WERI-Rb-1 (cell line): ENCODE measurements around the gene SH3D19.

Experiments
- DNase-seq: peaks from one replicate; pipeline ENCODE4 v3.0.0-alpha.2; 2020
- H3K27ac ChIP-seq: fragments of 250-450 bp; sonication (Bioruptor Pico); 2 replicates; pipeline ENCODE4 v1.5.1; 2020; ENCODE audit warnings: mild to moderate bottlenecking, moderate library complexity
- H3K27me3 ChIP-seq: fragments of 250-450 bp; sonication (Bioruptor Pico); 2 replicates; pipeline ENCODE4 v1.5.1; 2021; ENCODE audit warnings: mild to moderate bottlenecking, low read depth, moderate library complexity; ENCODE audit not compliant: insufficient read depth, severe bottlenecking
- H3K36me3 ChIP-seq: fragments of 250-450 bp; sonication (Bioruptor Pico); 2 replicates; pipeline ENCODE4 v1.5.1; 2020; ENCODE audit warnings: mild to moderate bottlenecking, moderate library complexity
- H3K4me3 ChIP-seq: 2 replicates; pipeline ENCODE4 v1.5.1; 2011; ENCODE audit warnings: low read depth, mild to moderate bottlenecking, control low read depth, low read length
- H3K9me3 ChIP-seq: fragments of 250-450 bp; sonication (Bioruptor Pico); 2 replicates; pipeline ENCODE4 v1.5.1; 2021; ENCODE audit warnings: mild to moderate bottlenecking, moderate library complexity; ENCODE audit not compliant: severe bottlenecking
- TF ChIP-seq, protein P1 (sequence below): IDR thresholded peaks from 2 replicates; pipeline ENCODE4 v1.5.1; 2011; ENCODE audit warnings: low read depth, mild to moderate bottlenecking, control low read depth, inconsistent platforms, low read length

SH3D19 gene

GRCh38 chr4:151251603-151252304 lies 73.7 kb downstream of the SH3D19 start:
- TF ChIP-seq, protein P1, sequence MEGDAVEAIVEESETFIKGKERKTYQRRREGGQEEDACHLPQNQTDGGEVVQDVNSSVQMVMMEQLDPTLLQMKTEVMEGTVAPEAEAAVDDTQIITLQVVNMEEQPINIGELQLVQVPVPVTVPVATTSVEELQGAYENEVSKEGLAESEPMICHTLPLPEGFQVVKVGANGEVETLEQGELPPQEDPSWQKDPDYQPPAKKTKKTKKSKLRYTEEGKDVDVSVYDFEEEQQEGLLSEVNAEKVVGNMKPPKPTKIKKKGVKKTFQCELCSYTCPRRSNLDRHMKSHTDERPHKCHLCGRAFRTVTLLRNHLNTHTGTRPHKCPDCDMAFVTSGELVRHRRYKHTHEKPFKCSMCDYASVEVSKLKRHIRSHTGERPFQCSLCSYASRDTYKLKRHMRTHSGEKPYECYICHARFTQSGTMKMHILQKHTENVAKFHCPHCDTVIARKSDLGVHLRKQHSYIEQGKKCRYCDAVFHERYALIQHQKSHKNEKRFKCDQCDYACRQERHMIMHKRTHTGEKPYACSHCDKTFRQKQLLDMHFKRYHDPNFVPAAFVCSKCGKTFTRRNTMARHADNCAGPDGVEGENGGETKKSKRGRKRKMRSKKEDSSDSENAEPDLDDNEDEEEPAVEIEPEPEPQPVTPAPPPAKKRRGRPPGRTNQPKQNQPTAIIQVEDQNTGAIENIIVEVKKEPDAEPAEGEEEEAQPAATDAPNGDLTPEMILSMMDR = no peak
- H3K36me3 ChIP-seq = peaks cover 4% of the 10 kb centered on the region; the same call in 1 of the 2 replicates
- H3K4me3 ChIP-seq = no peak overlapping the region
- no peak overlapping the region for H3K27ac ChIP-seq
- no peaks in the 10 kb centered on the region for H3K27me3 ChIP-seq
- no peak for DNase-seq
- H3K9me3 ChIP-seq = peaks cover 3% of the 10 kb centered on the region

GRCh38 chr4:151250706-151251105 lies 74.7 kb downstream of the SH3D19 start:
- H3K9me3 ChIP-seq = peaks cover 3% of the 10 kb centered on the region
- no peak overlapping the region for H3K4me3 ChIP-seq
- TF ChIP-seq, protein P1 = no peak
- H3K27me3 ChIP-seq = no peaks in the 10 kb centered on the region
- peaks cover 4% of the 10 kb centered on the region; the same call in 1 of the 2 replicates for H3K36me3 ChIP-seq
- H3K27ac ChIP-seq = no peak overlapping the region
- DNase-seq = no peak

GRCh38 chr4:151248519-151248918 lies 76.9 kb downstream of the SH3D19 start:
- Histone ChIP-seq H3K9me3 (no peaks in the 10 kb centered on the region), H3K27ac (no peak overlapping the region), H3K4me3 (no peak overlapping the region), H3K27me3 (no peaks in the 10 kb centered on the region), H3K36me3 (no peaks in the 10 kb centered on the region)
- DNase-seq = no peak
- TF ChIP-seq, protein P1 = no peak

GRCh38 chr4:151247395-151247794 lies 78.0 kb downstream of the SH3D19 start:
- Histone ChIP-seq H3K27me3 (no peaks in the 10 kb centered on the region), H3K36me3 (no peaks in the 10 kb centered on the region), H3K4me3 (no peak overlapping the region), H3K9me3 (no peaks in the 10 kb centered on the region), H3K27ac (no peak overlapping the region)
- DNase-seq = no peak
- TF ChIP-seq, protein P1 = no peak

DNA sequence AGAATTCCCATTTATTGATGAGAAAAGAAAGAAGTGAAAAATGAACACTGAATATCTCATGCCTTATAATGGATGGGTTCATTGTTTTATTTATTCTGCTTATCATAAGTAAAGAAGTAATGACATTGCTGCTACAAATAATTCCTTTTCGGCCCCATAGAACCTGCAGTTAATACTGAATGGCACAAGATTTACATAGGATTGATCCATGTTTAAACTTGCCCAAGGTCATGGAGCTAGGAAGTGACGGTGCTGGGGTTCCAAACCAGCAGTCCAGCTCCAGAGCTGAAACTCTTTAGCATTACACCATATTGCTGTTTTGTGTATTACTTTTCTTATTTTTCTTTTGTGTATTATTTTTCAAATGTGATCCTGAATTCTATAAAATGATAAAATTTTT lies 78.7 kb downstream of the SH3D19 start:
- H3K27ac ChIP-seq = no peak overlapping the region
- no peak for DNase-seq

More for the DNA sequence above, 78.7 kb downstream of the SH3D19 start:
- Histone ChIP-seq H3K27me3 (no peaks in the 10 kb centered on the region), H3K4me3 (no peak overlapping the region), H3K36me3 (no peaks in the 10 kb centered on the region), H3K9me3 (no peaks in the 10 kb centered on the region)
- TF ChIP-seq, protein P1 = no peak
